Stimulated activated CD8-positive, alpha-beta memory T cell treated with anti-CD3 and anti-CD28 coated beads, Interleukin-15, amount 100 ng/mL, for 4 hours (primary cell): ENCODE data around the gene SSBP4.

ENCODE experiments used
- DNase-seq, 2 donors: peaks; one replicate each; pipeline ENCODE4 v3.0.0-alpha.2; 2020; ENCODE audit warnings: low read depth in 2 of 2

SSBP4 gene

GRCh38 chr19:18468517-18468916 lies 49.3 kb downstream of the SSBP4 start:
- DNase-seq = no peak

DNA sequence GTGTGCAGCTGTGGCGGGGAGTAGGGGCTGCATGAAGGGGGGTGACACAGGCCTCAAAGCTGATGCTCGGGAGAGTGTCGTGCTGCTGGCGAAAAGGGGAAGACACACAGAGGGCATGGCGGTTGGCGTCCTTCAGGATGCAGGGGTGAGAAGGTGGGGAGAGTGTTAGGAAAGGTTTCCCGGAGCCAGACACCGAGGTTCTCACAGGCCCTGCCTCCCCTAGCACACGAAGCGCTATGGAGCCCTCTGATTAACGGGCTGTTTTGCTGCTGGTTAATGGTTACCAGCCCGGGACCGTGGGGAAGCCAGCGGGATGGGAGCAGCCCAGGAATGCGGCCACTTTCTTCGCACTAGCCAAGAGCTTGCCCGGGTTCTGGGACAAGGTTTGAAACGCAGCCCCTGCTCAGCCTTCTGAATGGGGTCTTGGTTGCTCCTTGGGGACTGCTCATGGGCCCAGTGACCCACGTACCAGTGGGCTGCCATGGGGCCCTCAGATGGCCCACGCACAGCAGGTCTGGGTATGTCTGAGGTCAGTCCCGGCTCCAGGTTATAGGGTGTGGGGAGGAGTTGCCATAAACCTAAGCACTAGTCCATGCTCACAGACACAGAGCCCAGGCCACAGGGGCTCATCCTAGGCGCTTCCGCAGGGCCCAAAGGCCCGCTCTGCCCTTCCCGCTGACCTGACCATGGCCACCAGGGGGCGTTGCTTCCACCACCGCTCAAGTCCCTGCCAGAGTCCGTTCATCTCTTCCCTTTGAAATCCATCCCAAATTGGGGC lies 50.1 kb downstream of the SSBP4 start:
- no peak for DNase-seq

DNA sequence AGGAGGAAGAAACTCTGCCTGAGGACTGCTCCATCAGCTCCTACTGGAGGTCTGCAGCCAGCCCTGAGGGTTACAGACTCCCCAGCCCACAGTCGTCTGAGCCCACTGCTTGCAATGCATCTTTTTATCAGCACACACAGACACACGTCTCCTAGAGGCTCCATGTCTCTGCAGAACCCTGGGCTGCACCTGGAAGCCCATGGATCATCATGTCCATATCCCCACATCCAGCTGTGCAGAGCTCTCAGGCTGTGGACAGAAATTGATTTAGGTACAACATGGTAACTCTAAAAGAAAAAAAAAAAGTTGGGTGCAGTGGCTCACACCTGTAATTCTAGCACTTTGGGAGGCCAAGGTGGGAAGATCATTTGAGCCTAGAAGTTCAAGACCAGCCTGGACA lies 51.6 kb downstream of the SSBP4 start:
- DNase-seq = no peak

DNA sequence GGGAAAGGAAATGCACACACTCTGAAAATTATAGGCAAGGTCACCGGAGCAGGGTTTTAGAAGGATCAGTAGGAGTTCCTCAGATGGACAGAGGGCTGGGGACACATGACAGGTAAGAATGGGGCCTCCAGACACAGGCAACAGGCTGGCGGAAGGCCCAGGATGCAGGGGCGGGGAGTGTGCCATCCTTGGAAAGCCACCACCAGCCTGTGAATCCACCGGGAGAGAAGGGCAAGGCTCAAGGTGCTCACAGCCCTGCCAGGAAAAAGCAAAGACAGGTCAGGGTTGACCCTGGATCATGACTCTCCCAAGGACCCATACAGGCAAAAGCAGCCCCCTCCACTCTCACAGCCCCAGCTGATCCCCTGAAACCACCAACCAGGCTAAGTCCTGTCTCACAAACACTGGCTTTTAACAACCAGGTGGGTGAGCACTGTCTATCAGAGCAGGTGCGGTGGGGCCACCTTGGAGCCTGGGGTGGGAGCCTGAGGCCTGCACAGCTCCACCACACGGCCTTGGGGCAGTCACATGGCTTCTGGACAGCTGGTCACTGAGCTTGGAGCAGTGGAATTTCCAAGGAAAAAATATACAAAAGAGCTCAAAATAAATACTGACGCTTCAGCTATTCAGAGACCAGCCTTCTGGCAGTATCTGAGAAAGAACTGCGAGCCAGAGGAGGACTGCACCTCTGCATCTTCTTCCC lies 54.0 kb downstream of the SSBP4 start:
- no peak for DNase-seq

GRCh38 chr19:18473706-18474087 lies 54.5 kb downstream of the SSBP4 start:
- no peak for DNase-seq

DNA sequence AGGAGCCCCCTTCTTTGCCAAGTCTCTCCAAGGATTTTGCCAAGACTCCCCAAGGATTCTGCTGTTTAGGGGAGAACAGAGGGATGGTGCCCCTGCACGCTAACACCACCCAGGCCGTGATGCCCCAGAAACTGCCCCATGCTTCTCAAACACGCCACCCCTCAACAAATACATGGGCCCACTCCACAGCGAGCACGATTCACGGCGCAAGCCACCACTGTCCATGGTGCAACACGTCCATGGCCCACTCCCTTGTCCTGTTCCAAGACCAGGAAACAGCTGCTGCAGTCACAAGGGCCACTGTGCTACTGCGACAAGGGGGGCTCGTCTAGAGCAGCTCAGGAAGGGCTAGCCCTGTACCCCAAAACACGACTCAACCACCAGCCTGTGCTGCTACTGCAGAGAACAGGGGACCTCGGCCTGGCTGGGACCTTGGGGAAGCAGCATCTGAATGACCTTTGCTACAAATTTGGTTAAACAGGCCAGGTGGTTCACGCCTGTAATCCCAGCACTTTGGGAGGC lies 55.2 kb downstream of the SSBP4 start:
- no peak for DNase-seq

GRCh38 chr19:18475004-18475453 lies 55.8 kb downstream of the SSBP4 start:
- no peak for DNase-seq

- DNase-seq = no peak
Measured at GRCh38 chr19:18475762-18476331, 56.6 kb downstream of the SSBP4 start.

DNA sequence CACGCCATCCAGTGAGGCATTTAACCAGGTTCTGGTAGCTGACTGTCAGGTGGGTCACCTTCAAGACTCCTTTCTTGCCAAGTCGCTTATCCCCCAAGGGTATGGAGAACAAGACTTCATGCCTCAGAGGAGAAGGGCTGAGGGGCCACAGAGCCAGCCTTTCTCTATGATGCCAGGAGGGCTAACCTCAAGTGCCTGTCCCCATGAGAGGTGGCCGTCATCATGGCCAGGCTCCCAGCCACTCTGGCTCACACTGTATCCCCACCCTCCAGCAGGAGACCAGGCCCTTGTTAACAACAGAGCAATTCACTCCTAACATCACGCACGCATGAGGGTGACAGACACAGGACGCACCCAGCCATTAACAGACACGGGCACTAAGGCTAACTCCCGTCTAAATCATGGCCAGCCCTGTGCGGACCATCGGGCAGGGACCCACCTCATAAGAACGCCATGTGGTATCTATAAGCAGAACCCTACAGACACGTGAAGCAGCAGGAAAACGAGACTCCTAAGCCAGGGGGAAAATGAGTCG lies 57.4 kb downstream of the SSBP4 start:
- no peak for DNase-seq

DNA sequence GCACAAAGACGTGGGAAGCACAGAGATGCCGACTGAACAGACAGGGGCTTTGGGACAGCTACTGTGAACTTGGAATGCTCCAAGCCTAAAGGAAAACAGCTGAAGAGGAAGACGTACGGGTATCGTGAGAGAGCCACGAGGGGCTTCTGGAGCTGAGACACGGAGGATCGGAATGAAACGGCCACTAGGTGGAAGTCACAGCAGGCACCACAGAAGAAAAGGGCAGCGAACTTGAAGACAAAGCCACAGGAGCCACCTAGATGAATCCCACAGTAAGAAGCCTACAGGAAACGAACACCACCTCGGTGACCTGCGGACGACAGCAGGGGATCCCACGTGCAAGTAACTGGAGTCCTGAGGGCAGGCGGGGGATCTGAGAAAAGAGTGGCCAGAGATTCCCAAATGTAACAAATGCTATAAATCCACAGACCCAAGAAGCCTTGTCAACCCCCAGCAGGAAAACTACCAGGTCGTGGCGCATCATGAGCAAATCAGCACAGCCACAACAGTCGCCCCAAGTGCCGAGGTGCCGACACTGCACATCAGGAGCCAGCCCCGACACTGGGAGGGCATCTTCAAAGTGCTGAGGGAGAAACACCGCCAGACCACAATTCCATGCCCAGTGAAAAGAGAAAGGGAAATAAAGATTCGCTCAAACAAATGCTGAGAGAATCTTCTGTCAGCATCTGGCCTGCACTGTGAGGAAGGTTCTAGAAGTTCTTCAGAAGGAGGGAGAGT lies 58.0 kb downstream of the SSBP4 start:
- no peak for DNase-seq

- DNase-seq = no peak
Measured at GRCh38 chr19:18477974-18478373, 58.8 kb downstream of the SSBP4 start.

- peak; percentile 32 to 45 for DNase-seq
Measured at GRCh38 chr19:18478545-18479311, 59.5 kb downstream of the SSBP4 start.

DNA sequence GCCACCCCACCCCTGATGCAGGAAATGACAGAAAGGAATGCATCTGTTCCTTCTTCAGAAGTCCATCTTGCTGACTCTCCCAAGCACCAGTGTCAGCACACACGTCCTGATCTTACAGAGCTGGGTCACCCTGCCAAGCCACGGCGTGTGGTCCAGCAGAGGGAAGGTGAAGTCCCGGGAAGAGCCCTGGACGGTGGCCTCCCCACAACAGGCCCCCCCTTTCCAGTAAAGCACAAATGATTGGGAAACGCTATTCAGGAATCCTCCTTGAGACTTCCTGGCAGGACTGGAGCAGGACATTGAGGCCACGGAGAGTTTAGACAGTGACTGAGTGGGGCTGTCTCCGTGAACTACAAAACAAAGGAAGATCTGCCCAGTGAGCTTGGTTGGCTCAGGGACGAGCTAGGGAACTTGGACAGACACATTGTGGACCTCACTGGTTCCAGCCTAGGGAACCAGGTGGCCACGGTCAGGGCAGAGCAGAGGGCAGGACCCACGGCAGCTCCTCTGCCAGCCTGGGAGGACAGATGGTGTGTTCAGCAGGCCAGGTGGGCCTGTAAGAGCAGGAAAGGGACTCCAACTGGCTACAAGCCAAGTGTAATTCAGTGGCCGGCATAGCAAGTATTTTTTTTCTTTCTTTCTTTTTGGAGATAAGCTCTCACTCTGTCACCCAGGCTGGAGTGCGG lies 61.0 kb downstream of the SSBP4 start:
- DNase-seq = no peak

GRCh38 chr19:18481505-18482222 lies 62.5 kb downstream of the SSBP4 start:
- no peak for DNase-seq

DNA sequence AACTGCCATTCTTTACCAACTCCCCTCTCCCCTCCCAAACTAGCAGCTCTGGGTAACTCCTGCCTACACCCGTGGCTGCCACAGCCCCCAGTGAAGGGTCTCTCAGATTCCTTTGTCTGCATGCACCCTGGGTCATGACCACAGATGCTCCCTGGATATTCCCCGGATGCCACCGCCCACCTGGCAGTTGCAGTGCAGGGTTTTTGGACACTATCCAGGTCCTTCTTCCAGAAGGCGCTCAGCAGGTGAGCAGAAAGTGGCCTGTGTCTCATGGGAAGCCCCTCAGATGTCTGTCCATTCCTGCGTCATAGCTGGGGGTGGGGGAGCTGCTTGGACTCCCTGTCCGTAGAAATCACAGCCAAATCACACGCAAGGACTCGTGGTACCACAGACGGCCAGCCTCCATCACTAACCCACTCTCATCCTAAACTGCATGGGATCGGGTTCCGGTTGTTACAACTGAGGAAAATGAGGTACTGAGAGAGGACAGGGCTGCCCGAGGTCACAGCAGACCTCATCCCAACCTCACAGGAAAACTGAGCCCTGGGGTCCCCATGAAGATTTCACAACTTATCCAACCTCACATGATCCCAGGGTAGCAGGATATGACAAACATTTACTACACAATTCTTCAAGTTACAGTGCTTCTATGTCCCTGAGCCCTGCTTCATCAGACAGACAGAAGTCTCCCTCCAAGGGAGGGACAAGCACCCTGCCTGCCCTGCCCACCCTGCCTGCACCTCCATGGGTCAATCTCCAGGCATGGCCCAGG lies 64.1 kb downstream of the SSBP4 start:
- no peak for DNase-seq
